Liver (tissue), 9 donors: ENCODE data around the gene IFIT1B. TPM values are rescaled to one million over a fixed set of nuclear protein-coding genes. Genes with fewer than 3 reads are reported as not detected.
"Not testable (repeated sequence)": the region's sequence is repeated elsewhere in the genome, so short reads cannot be mapped to it uniquely, and the experiment has no call there.

Experiments
- DNase-seq: peaks from one replicate; pipeline ENCODE4 v3.0.0-alpha.2; 2017; ENCODE audit warnings: low spot score
- H3K27ac ChIP-seq, 2 donors: one replicate each; pipeline ENCODE4 v1.7.0; 2013; ENCODE audit warnings: inconsistent platforms in 2 of 2, low read length in 2 of 2, control low read depth in 1 of 2, low read depth in 1 of 2, mild to moderate bottlenecking in 1 of 2
- H3K27me3 ChIP-seq, 4 donors: one replicate each; pipeline versions ENCODE4 v1.6.1 to v1.7.0; 2013; ENCODE audit warnings: low read length in 3 of 4, inconsistent platforms in 1 of 4, mild to moderate bottlenecking in 1 of 4, moderate library complexity in 1 of 4; ENCODE audit not compliant: control insufficient read depth in 4 of 4, insufficient read depth in 4 of 4
- H3K36me3 ChIP-seq, 4 donors: one replicate each; pipeline versions ENCODE4 v1.6.1 to v1.7.0; 2013; ENCODE audit warnings: low read length in 3 of 4, mild to moderate bottlenecking in 3 of 4, low read depth in 1 of 4, moderate library complexity in 1 of 4; ENCODE audit not compliant: control insufficient read depth in 4 of 4, insufficient read depth in 3 of 4
- H3K4me1 ChIP-seq, 4 donors: one replicate each; pipeline versions ENCODE4 v1.6.1 to v1.7.0; 2013; ENCODE audit warnings: low read length in 3 of 4, mild to moderate bottlenecking in 3 of 4, moderate library complexity in 1 of 4; ENCODE audit not compliant: control insufficient read depth in 4 of 4, insufficient read depth in 4 of 4
- H3K4me3 ChIP-seq, 3 donors: one replicate each; pipeline versions ENCODE4 v1.6.1 to v1.7.0; 2013; ENCODE audit warnings: low read length in 3 of 3, control low read depth in 1 of 3, low read depth in 1 of 3, mild to moderate bottlenecking in 1 of 3
- H3K9ac ChIP-seq, 2 donors: one replicate each; pipeline ENCODE4 v1.7.0; 2013; ENCODE audit warnings: low read length in 2 of 2, mild to moderate bottlenecking in 2 of 2, moderate library complexity in 2 of 2, control low read depth in 1 of 2, low read depth in 1 of 2
- H3K9me3 ChIP-seq, 4 donors: one replicate each; pipeline versions ENCODE4 v1.6.1 to v1.7.0; 2013; ENCODE audit warnings: low read length in 3 of 4; ENCODE audit not compliant: control insufficient read depth in 4 of 4
- ATF3 ChIP-seq: IDR thresholded peaks from 2 replicates; pipeline ENCODE4 v1.6.1; 2016; ENCODE audit warnings: antibody characterized with exemption
- EGR1 ChIP-seq, 2 donors: IDR thresholded peaks; 2 replicates each; pipeline ENCODE4 v1.6.1; 2016 to 2018; ENCODE audit warnings: antibody characterized with exemption in 2 of 2, low read depth in 2 of 2
- FOXA1 ChIP-seq: IDR thresholded peaks from 2 replicates; pipeline ENCODE4 v1.6.1; 2016; ENCODE audit warnings: antibody characterized with exemption
- FOXA2 ChIP-seq: IDR thresholded peaks from 2 replicates; pipeline ENCODE4 v1.6.1; 2016; ENCODE audit warnings: antibody characterized with exemption
- GABPA ChIP-seq, 2 donors: IDR thresholded peaks in 1 of 2; conservative IDR thresholded peaks in 1 of 2; 2 replicates each; pipeline ENCODE4 v1.6.1; 2016; ENCODE audit warnings: antibody characterized with exemption in 2 of 2, mild to moderate bottlenecking in 1 of 2, moderate library complexity in 1 of 2
- HNF4A ChIP-seq, 2 donors: conservative IDR thresholded peaks; 2 replicates each; pipeline ENCODE4 v1.6.1; 2016; ENCODE audit warnings: antibody characterized with exemption in 2 of 2, mild to moderate bottlenecking in 2 of 2
- HNF4G ChIP-seq: IDR thresholded peaks from 2 replicates; pipeline ENCODE4 v1.6.1; 2016; ENCODE audit warnings: antibody characterized with exemption
- JUND ChIP-seq, 2 donors: IDR thresholded peaks; 2 replicates each; pipeline ENCODE4 v1.6.1; 2016; ENCODE audit warnings: antibody characterized with exemption in 2 of 2
- NR2F2 ChIP-seq: IDR thresholded peaks from 2 replicates; pipeline ENCODE4 v1.6.1; 2016; ENCODE audit warnings: antibody characterized with exemption
- RAD21 ChIP-seq, 2 donors: IDR thresholded peaks; 2 replicates each; pipeline ENCODE4 v1.6.1; 2016; ENCODE audit warnings: antibody characterized with exemption in 2 of 2, mild to moderate bottlenecking in 2 of 2
- RXRA ChIP-seq, 2 donors: IDR thresholded peaks; 2 replicates each; pipeline ENCODE4 v1.6.1; 2017 to 2018; ENCODE audit warnings: antibody characterized with exemption in 2 of 2, mild to moderate bottlenecking in 1 of 2
- SP1 ChIP-seq: IDR thresholded peaks from 2 replicates; pipeline ENCODE4 v1.6.1; 2018; ENCODE audit warnings: antibody characterized with exemption, mild to moderate bottlenecking
- YY1 ChIP-seq: IDR thresholded peaks from 2 replicates; pipeline ENCODE4 v1.6.1; 2016; ENCODE audit warnings: antibody characterized with exemption, mild to moderate bottlenecking
- WGBS: extraction: QIAGEN DNeasy Blood & Tissue Kit; methylation state at CpG from one replicate; pipeline ENCODE4 v1.1.7; 2013; 5-methylcytosine and 5-hydroxymethylcytosine counted together
- polyA plus RNA-seq, 2 donors: library from polyadenylated mRNA; stranded (reverse) in 1 of 2; unstranded in 1 of 2; fragments of 200-250 nt in 1 of 2; fragments of >200 nt in 1 of 2; fragmentation: Nextera tagmentation in 1 of 2; extraction: Ambion mirVana in 1 of 2; gene quantifications; one replicate each; pipeline versions ENCODE4 v1.2.1 to v1.2.3, GENCODE V29; 2013 to 2015
- total RNA-seq, 2 donors: library from RNA; depleted of rRNA; stranded (reverse); fragments of >200 nt; gene quantifications; one replicate each; pipeline ENCODE4 v1.2.3, GENCODE V29; 2014
- TF ChIP-seq, protein P1 (sequence below): IDR thresholded peaks from 2 replicates; pipeline ENCODE4 v1.6.1; 2016; ENCODE audit warnings: antibody characterized with exemption
- TF ChIP-seq, protein P2 (sequence below): IDR thresholded peaks from 2 replicates; pipeline ENCODE4 v1.6.1; 2016; ENCODE audit warnings: antibody characterized with exemption
- TF ChIP-seq, protein P3 (sequence below): fragments of 150-350 bp; IDR thresholded peaks from 2 replicates; pipeline ENCODE4 v1.5.1; 2017; ENCODE audit warnings: improper control_type of control experiment, low read depth, low read length; ENCODE audit not compliant: missing input control
- donor health status: healthy.
- donor health status: healthy.
- donor health status: healthy.
- donor health status: healthy.
- donor health status: healthy.

Gene IFIT1B
- total and polyA plus RNA-seq, 4 donors, result 0.15 to 13.3 TPM; not detected in 2

DNA sequence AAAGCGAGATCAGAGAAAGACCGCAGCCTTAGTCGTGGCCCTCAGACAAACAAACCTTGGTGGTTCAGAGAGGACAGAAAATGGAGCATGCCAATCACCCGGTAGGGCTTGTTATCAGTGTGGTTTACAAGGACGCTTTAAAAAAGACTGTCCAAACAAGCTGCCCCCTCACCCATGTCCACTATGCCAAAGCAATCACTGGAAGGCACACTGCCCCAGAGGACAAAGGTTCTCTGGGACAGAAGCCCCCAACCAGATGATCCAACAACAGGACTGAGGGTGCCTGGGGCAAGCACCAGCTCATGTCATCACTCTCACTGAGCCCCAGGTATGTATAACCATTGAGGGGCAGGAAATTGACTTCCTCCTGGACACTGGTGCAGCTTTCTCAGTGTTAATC, 31.4 kb downstream of the IFIT1B start:
- peak overlapping the region in 1 of 2 donors; percentile 28 for H3K27ac ChIP-seq

GRCh38 chr10:89410551-89410950, 32.7 kb downstream of the IFIT1B start:
- not testable (repeated sequence) for H3K36me3 ChIP-seq, H3K9me3 ChIP-seq, H3K9ac ChIP-seq, H3K4me3 ChIP-seq, DNase-seq, H3K27me3 ChIP-seq
- Histone ChIP-seq H3K27ac (peak overlapping the region in 1 of 2 donors; percentile 20), H3K4me1 (peaks cover 0 to 20% (median 3%) of the 10 kb centered on the region in 4 donors)
- 91% methylated on average over 5 of the region's 5 CpGs for WGBS

More for the DNA sequence above, 31.4 kb downstream of the IFIT1B start:
- DNase-seq, H3K4me3 ChIP-seq, H3K27me3 ChIP-seq, H3K9ac ChIP-seq, H3K36me3 ChIP-seq, H3K9me3 ChIP-seq: not testable (repeated sequence)
- peaks cover 0 to 17% (median 3%) of the 10 kb centered on the region in 4 donors for H3K4me1 ChIP-seq
- peak; percentile 71 to 84 for TF ChIP-seq HNF4A (conservative IDR thresholded peaks at IDR 0.05)
- peak; percentile 17 for TF ChIP-seq HNF4G
- peak in 1 of 2 donors; percentile 23 for TF ChIP-seq RXRA (IDR thresholded peaks at IDR 0.05)
- TF ChIP-seq SP1, result peak; percentile 48
- WGBS, result 45% methylated on average over 5 of the region's 5 CpGs

- WGBS, result 82% methylated on average over 2 of the region's 2 CpGs
- not testable (repeated sequence) for DNase-seq, H3K9me3 ChIP-seq, H3K4me3 ChIP-seq, H3K27me3 ChIP-seq, H3K9ac ChIP-seq, H3K27ac ChIP-seq, H3K36me3 ChIP-seq
- H3K4me1 ChIP-seq, result peaks cover 4 to 25% (median 7%) of the 10 kb centered on the region in 4 donors
These were observed 33.3 kb downstream of the IFIT1B start for GRCh38 chr10:89411135-89411534.

- peaks cover 8 to 31% (median 12%) of the 10 kb centered on the region in 4 donors for H3K4me1 ChIP-seq
- H3K4me3 ChIP-seq, H3K36me3 ChIP-seq, H3K27me3 ChIP-seq, H3K27ac ChIP-seq, H3K9ac ChIP-seq, H3K9me3 ChIP-seq, DNase-seq: not testable (repeated sequence)
- 93% methylated on average over 10 of the region's 10 CpGs for WGBS
These were observed 34.4 kb downstream of the IFIT1B start for GRCh38 chr10:89412276-89412675.

DNA sequence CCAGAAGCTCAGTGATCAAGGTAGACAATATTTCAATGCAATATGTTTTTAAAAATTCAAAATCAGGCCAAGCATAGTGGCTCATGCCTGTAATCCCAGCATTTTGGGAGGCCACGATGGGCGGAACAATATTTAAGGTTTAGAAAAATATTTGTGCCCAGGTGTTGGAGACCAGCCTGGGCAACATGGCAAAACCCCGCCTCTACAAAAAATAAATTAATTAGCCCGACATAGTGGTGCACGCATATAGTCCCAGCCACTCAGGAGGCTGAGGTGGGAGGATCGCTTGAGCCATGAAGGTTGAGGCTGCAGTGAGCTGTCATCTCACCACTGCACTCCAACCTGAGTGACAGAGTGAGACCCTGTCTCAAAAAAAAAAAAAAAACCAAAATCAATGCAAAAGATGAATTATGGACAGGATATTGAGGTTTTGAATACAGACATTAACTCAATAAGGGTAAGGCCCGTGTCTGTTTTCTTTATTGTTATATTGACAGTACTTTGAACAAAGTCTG, 35.6 kb downstream of the IFIT1B start:
- H3K4me3 ChIP-seq, result peak overlapping the region in 1 of 3 donors; percentile 88
- no peak for DNase-seq
- 84% methylated on average over 7 of the region's 7 CpGs for WGBS
- H3K9ac ChIP-seq, result peak overlapping the region in 1 of 2 donors; percentile 96
- peak overlapping the region; percentile 98 for H3K27ac ChIP-seq
- peaks cover 0 to 7% (median 0%) of the 10 kb centered on the region in 4 donors for H3K36me3 ChIP-seq
- peaks cover 8 to 31% (median 13%) of the 10 kb centered on the region in 4 donors for H3K4me1 ChIP-seq
- no peaks in the 10 kb centered on the region for H3K27me3 ChIP-seq
- H3K9me3 ChIP-seq, result no peaks in the 10 kb centered on the region
- TF ChIP-seq GABPA (IDR thresholded peaks at IDR 0.05 in 1 of 2, conservative IDR thresholded peaks at IDR 0.05 in 1 of 2) (no peak), FOXA2 (no peak), RAD21 (IDR thresholded peaks at IDR 0.05) (no peak), HNF4A (conservative IDR thresholded peaks at IDR 0.05) (no peak), RXRA (IDR thresholded peaks at IDR 0.05) (no peak), ATF3 (no peak), SP1 (no peak), FOXA1 (no peak), NR2F2 (no peak), JUND (IDR thresholded peaks at IDR 0.05) (no peak), YY1 (no peak), EGR1 (IDR thresholded peaks at IDR 0.05; ENCODE audit: low read depth in 2 of 2) (no peak)
- TF ChIP-seq, protein P1, sequence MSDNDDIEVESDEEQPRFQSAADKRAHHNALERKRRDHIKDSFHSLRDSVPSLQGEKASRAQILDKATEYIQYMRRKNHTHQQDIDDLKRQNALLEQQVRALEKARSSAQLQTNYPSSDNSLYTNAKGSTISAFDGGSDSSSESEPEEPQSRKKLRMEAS, result no peak
- TF ChIP-seq, protein P2, sequence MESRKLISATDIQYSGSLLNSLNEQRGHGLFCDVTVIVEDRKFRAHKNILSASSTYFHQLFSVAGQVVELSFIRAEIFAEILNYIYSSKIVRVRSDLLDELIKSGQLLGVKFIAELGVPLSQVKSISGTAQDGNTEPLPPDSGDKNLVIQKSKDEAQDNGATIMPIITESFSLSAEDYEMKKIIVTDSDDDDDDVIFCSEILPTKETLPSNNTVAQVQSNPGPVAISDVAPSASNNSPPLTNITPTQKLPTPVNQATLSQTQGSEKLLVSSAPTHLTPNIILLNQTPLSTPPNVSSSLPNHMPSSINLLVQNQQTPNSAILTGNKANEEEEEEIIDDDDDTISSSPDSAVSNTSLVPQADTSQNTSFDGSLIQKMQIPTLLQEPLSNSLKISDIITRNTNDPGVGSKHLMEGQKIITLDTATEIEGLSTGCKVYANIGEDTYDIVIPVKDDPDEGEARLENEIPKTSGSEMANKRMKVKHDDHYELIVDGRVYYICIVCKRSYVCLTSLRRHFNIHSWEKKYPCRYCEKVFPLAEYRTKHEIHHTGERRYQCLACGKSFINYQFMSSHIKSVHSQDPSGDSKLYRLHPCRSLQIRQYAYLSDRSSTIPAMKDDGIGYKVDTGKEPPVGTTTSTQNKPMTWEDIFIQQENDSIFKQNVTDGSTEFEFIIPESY, result no peak
- TF ChIP-seq, protein P3, sequence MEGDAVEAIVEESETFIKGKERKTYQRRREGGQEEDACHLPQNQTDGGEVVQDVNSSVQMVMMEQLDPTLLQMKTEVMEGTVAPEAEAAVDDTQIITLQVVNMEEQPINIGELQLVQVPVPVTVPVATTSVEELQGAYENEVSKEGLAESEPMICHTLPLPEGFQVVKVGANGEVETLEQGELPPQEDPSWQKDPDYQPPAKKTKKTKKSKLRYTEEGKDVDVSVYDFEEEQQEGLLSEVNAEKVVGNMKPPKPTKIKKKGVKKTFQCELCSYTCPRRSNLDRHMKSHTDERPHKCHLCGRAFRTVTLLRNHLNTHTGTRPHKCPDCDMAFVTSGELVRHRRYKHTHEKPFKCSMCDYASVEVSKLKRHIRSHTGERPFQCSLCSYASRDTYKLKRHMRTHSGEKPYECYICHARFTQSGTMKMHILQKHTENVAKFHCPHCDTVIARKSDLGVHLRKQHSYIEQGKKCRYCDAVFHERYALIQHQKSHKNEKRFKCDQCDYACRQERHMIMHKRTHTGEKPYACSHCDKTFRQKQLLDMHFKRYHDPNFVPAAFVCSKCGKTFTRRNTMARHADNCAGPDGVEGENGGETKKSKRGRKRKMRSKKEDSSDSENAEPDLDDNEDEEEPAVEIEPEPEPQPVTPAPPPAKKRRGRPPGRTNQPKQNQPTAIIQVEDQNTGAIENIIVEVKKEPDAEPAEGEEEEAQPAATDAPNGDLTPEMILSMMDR, result no peak
